Measurements from ENCODE around the gene CALU.

Gene CALU

GRCh38 chr7:128814499-128814898, 75.3 kb downstream of the CALU start:
- H3K4me1 ChIP-seq (ENCODE audit: insufficient read depth, low read length): peaks cover 9% of the 10 kb centered on the region; the same call in 1 of the 2 replicates

GRCh38 chr7:128815289-128815942, 76.3 kb downstream of the CALU start:
- no peak overlapping the region for H3K27ac ChIP-seq (ENCODE audit: low read depth, low read length)
- H3K9ac ChIP-seq (ENCODE audit: low read depth, low read length): no peak overlapping the region
- WGBS: 96% methylated on average over 7 of the region's 7 CpGs
- no peak overlapping the region for H3K4me3 ChIP-seq (ENCODE audit: low read length)
- H3K4me1 ChIP-seq (ENCODE audit: insufficient read depth, low read length): peaks cover 9% of the 10 kb centered on the region; the same call in 1 of the 2 replicates
- H3K27me3 ChIP-seq (ENCODE audit: insufficient read depth, low read length): no peaks in the 10 kb centered on the region
- H3K36me3 ChIP-seq (ENCODE audit: insufficient read depth, low read length): peaks cover 19% of the 10 kb centered on the region
- H3K9me3 ChIP-seq (ENCODE audit: insufficient read depth, low read depth, low read length): no peaks in the 10 kb centered on the region

More at GRCh38 chr7:128814499-128814898, 75.3 kb downstream of the CALU start:
- Histone ChIP-seq H3K4me3 (ENCODE audit: low read length) (no peak overlapping the region), H3K9me3 (ENCODE audit: insufficient read depth, low read depth, low read length) (no peaks in the 10 kb centered on the region), H3K27me3 (ENCODE audit: insufficient read depth, low read length) (no peaks in the 10 kb centered on the region), H3K9ac (ENCODE audit: low read depth, low read length) (no peak overlapping the region), H3K36me3 (ENCODE audit: insufficient read depth, low read length) (peaks cover 29% of the 10 kb centered on the region), H3K27ac (ENCODE audit: low read depth, low read length) (no peak overlapping the region)
- 90% methylated on average over 6 of the region's 6 CpGs for WGBS

- no peak overlapping the region for H3K9ac ChIP-seq (ENCODE audit: low read depth, low read length)
- WGBS: 68% methylated on average over 3 of the region's 3 CpGs
- H3K9me3 ChIP-seq (ENCODE audit: insufficient read depth, low read depth, low read length): no peaks in the 10 kb centered on the region
- no peak overlapping the region for H3K4me3 ChIP-seq (ENCODE audit: low read length)
- H3K4me1 ChIP-seq (ENCODE audit: insufficient read depth, low read length): no peaks in the 10 kb centered on the region
- peaks cover 6% of the 10 kb centered on the region; the same call in 1 of the 2 replicates for H3K36me3 ChIP-seq (ENCODE audit: insufficient read depth, low read length)
- H3K27me3 ChIP-seq (ENCODE audit: insufficient read depth, low read length): no peaks in the 10 kb centered on the region
- no peak overlapping the region for H3K27ac ChIP-seq (ENCODE audit: low read depth, low read length)
These were observed 79.5 kb downstream of the CALU start for GRCh38 chr7:128818694-128819093.

All from HUES64 (cell line).